ENCODE measurements around the gene TFR2.

TFR2 gene

GRCh38 chr7:100612730-100613390 lies 28.5 kb downstream of the TFR2 start:
- DNase-seq, result no peak

GRCh38 chr7:100611983-100612729 lies 29.2 kb downstream of the TFR2 start, which contains the start of gene MOSPD3:
Gene MOSPD3 (plus strand): TSS chr7:100612540. CDS start chr7:100612792, 252 bp downstream.
- peak; percentile 100 for DNase-seq

- DNase-seq, result no peak
Observed at GRCh38 chr7:100609958-100610357, 31.4 kb downstream of the TFR2 start.

- no peak for DNase-seq
Observed at GRCh38 chr7:100607111-100607510, 34.2 kb downstream of the TFR2 start.

- no peak for DNase-seq
Observed at GRCh38 chr7:100606313-100606712, 35.0 kb downstream of the TFR2 start.

- no peak for DNase-seq
Observed at GRCh38 chr7:100604976-100605911, 36.1 kb downstream of the TFR2 start.

GRCh38 chr7:100604028-100604975 lies 37.0 kb downstream of the TFR2 start:
- peak; percentile 84 for DNase-seq

GRCh38 chr7:100603726-100604027 lies 37.7 kb downstream of the TFR2 start:
- peak; percentile 55 for DNase-seq

GRCh38 chr7:100602889-100603725 lies 38.2 kb downstream of the TFR2 start:
- peak; percentile 95 for DNase-seq

GRCh38 chr7:100600730-100601038 lies 40.7 kb downstream of the TFR2 start:
- DNase-seq, result no peak

- no peak for DNase-seq
Observed at GRCh38 chr7:100599911-100600729, 41.2 kb downstream of the TFR2 start.

- no peak for DNase-seq
Observed at GRCh38 chr7:100598425-100598824, 42.9 kb downstream of the TFR2 start.

GRCh38 chr7:100595188-100595587 lies 46.2 kb downstream of the TFR2 start:
- no peak for DNase-seq

GRCh38 chr7:100591596-100591995 lies 49.8 kb downstream of the TFR2 start:
- DNase-seq, result no peak

GRCh38 chr7:100590077-100590737 lies 51.1 kb downstream of the TFR2 start:
- DNase-seq, result no peak

- DNase-seq, result no peak
Observed at GRCh38 chr7:100589341-100589947, 51.9 kb downstream of the TFR2 start.

- peak; percentile 37 for DNase-seq
Observed at GRCh38 chr7:100588438-100588837, 52.9 kb downstream of the TFR2 start.

GRCh38 chr7:100586266-100587025 lies 54.9 kb downstream of the TFR2 start, which contains the start of gene FBXO24:
Gene FBXO24 (plus strand): TSS chr7:100586328. CDS start chr7:100586626, 298 bp downstream.
- DNase-seq, result peak; percentile 100
